Measurements from ENCODE around the gene EDARADD.
"Not testable (repeated sequence)": the region's sequence is repeated elsewhere in the genome, so short reads cannot be mapped to it uniquely, and the experiment has no call there.

The EDARADD gene

DNA sequence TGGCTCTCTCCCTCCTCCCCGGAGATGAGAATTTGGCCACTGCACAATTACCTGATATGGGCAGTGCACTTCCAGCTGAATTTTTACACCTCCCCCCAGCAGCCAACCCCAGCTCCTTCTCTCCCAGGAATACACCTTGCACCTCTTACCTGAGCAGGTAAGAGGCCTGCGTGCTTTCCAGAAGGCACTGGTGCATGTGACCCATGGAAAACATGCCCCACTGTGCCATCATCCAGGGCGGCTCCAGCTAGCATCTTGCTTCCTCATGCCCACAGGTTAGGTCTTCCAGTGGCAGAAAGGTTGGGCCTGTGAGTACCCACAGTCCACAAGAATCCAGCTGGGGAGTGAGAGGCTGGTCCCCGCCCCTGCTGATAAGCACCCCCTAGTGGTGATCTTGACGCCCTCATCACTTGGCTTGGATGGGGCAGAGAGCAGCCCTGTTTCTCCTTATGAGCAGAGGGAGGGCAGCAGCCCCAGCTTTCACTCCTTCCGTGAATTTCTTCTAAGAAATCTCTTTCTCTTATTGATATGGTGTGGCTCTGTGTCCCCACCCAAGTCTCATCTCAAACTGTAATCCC lies 57.8 kb downstream of the EDARADD start:
- Mint-ChIP-seq H3K27ac (no peak overlapping the region), H3K27me3 (no peaks in the 10 kb centered on the region), H3K36me3 (peaks cover 2% of the 10 kb centered on the region), H3K9me3 (no peaks in the 10 kb centered on the region), H3K4me3 (no peak overlapping the region), H3K4me1 (no peaks in the 10 kb centered on the region)

GRCh38 chr1:236455243-236455642 lies 61.2 kb downstream of the EDARADD start:
- H3K27me3 Mint-ChIP-seq, result peaks cover 2% of the 10 kb centered on the region
- no peak overlapping the region for H3K27ac Mint-ChIP-seq
- peaks cover 2% of the 10 kb centered on the region for H3K36me3 Mint-ChIP-seq
- no peaks in the 10 kb centered on the region for H3K4me1 Mint-ChIP-seq
- H3K4me3 Mint-ChIP-seq, result no peak overlapping the region
- no peaks in the 10 kb centered on the region for H3K9me3 Mint-ChIP-seq

DNA sequence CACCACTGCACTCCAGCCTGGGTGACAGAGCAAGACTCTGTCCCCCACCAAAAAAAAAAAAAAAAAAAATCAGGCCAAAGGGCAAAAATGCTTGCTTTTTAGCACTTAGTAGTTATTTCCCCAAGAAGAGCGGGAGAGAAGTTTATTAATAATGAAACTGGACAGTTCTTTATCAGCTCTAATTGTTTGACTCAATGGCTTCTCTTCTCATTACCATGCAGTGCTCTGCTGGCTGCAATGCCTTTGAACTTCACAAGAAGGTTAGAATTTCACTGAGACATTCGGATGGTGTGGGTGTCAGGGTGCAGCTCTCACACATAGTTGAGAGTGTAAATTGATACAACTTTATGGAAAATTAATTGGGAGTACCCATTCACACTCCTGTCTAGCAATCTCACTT lies 63.7 kb downstream of the EDARADD start:
- no peaks in the 10 kb centered on the region for H3K36me3 Mint-ChIP-seq
- H3K4me1 Mint-ChIP-seq, result no peaks in the 10 kb centered on the region
- no peak overlapping the region for H3K4me3 Mint-ChIP-seq
- H3K27me3 Mint-ChIP-seq, result peaks cover 5% of the 10 kb centered on the region
- H3K27ac Mint-ChIP-seq, result no peak overlapping the region
- H3K9me3 Mint-ChIP-seq, result no peaks in the 10 kb centered on the region

- H3K27me3 Mint-ChIP-seq, result peaks cover 5% of the 10 kb centered on the region
- no peaks in the 10 kb centered on the region for H3K9me3 Mint-ChIP-seq
- no peak overlapping the region for H3K4me3 Mint-ChIP-seq
- H3K36me3 Mint-ChIP-seq, result no peaks in the 10 kb centered on the region
- no peak overlapping the region for H3K27ac Mint-ChIP-seq
- no peaks in the 10 kb centered on the region for H3K4me1 Mint-ChIP-seq
Measured at GRCh38 chr1:236458996-236459395, 64.9 kb downstream of the EDARADD start.

DNA sequence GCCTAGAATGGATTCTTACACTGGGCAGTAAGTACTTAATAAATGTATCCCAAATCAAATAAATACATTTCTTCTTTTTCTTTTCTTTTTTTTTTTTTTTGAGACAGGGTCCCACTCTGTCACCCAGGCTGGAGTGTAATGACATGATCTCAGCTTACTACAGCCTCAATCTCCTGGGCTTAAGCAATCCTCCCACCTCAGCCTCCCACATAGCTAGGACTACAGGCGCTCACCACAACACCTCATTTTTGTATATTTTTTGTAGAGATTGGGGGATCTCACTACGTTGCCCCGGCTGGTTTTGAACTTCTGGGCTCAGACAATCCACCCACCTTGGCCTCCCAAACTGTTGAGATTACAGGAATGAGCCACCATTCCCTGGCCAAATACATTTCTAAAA lies 66.0 kb downstream of the EDARADD start:
- H3K36me3 Mint-ChIP-seq, result no peaks in the 10 kb centered on the region
- peaks cover 11% of the 10 kb centered on the region for H3K27me3 Mint-ChIP-seq
- no peaks in the 10 kb centered on the region for H3K9me3 Mint-ChIP-seq
- peaks cover 6% of the 10 kb centered on the region for H3K4me1 Mint-ChIP-seq
- H3K4me3 Mint-ChIP-seq, result no peak overlapping the region
- H3K27ac Mint-ChIP-seq, result no peak overlapping the region

DNA sequence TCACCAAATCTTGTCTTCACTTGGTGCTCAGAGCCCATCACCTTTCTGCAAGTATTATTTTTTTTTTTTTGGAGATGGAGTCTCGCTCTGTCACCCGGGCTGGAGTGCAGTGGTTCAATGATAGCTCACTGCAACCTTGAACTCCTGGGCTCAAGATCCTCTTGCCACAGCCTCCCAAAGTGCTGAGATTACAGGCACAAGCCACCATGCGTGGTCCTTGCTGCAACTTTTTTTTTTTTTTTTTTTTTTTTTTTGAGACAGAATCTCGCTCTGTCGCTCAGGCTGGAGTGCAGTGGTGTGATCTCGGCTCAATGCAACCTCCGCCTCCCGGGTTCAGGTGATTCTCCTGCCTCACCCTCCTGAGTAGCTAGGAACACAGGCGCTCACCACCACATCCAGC lies 70.1 kb downstream of the EDARADD start:
- peaks cover 19% of the 10 kb centered on the region for H3K27me3 Mint-ChIP-seq

GRCh38 chr1:236465231-236465958 lies 71.3 kb downstream of the EDARADD start:
- no peaks in the 10 kb centered on the region for H3K9me3 Mint-ChIP-seq
- H3K4me1 Mint-ChIP-seq, result peaks cover 21% of the 10 kb centered on the region
- H3K27me3 Mint-ChIP-seq, result peaks cover 19% of the 10 kb centered on the region
- peak overlapping the region; percentile 7 for H3K27ac Mint-ChIP-seq
- no peaks in the 10 kb centered on the region for H3K36me3 Mint-ChIP-seq
- H3K4me3 Mint-ChIP-seq, result peak overlapping the region; percentile 37

More for the DNA sequence above, 70.1 kb downstream of the EDARADD start:
- peaks cover 21% of the 10 kb centered on the region for H3K4me1 Mint-ChIP-seq
- H3K4me3 Mint-ChIP-seq, H3K9me3 Mint-ChIP-seq, H3K27ac Mint-ChIP-seq, H3K36me3 Mint-ChIP-seq: not testable (repeated sequence)

- Mint-ChIP-seq H3K9me3 (no peaks in the 10 kb centered on the region), H3K36me3 (no peaks in the 10 kb centered on the region), H3K4me3 (peak overlapping the region; percentile 37), H3K27me3 (peaks cover 19% of the 10 kb centered on the region), H3K27ac (no peak overlapping the region), H3K4me1 (peaks cover 21% of the 10 kb centered on the region)
Measured at GRCh38 chr1:236465959-236466303, 71.8 kb downstream of the EDARADD start.

DNA sequence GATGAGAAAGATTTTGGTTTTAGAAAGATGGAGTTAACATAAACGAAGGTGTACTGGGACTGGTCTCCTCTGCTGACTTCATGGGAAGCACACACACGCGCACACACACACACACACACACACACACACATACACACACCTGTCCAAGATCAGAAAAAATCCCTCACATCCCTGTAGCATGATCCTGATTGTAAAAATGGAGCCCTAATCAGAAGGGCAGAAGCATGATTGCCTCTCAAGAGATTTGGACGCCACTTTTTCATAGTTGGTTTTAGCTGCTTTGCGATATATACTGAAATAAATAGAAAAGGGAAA lies 73.2 kb downstream of the EDARADD start:
- Mint-ChIP-seq H3K9me3 (no peaks in the 10 kb centered on the region), H3K27me3 (peaks cover 15% of the 10 kb centered on the region), H3K36me3 (no peaks in the 10 kb centered on the region), H3K4me1 (peaks cover 21% of the 10 kb centered on the region), H3K27ac (no peak overlapping the region), H3K4me3 (no peak overlapping the region)

DNA sequence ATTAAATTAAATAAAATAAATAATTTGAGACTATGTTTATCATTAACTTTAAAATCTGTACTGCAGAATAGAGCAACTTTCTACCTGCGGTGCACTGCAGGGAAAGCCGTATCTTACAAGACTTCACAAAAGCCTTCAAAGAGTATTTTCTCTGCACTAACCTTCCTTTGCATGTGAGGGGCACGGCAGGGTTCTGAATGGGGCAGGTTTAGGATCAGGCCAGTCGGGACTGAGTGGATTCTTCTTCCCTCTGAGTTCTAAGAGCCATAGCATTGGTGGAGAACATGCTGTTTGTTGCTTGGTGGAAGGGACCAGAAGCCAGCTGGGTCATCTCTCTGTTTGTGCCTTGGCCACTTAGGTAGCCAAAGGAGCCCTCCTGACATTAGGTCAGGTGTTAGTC lies 74.5 kb downstream of the EDARADD start:
- Mint-ChIP-seq H3K27me3 (peaks cover 15% of the 10 kb centered on the region), H3K36me3 (no peaks in the 10 kb centered on the region), H3K4me1 (peaks cover 21% of the 10 kb centered on the region), H3K9me3 (no peaks in the 10 kb centered on the region), H3K4me3 (no peak overlapping the region), H3K27ac (no peak overlapping the region)

- H3K27me3 Mint-ChIP-seq, result peaks cover 14% of the 10 kb centered on the region
- no peaks in the 10 kb centered on the region for H3K9me3 Mint-ChIP-seq
- no peak overlapping the region for H3K27ac Mint-ChIP-seq
- H3K4me3 Mint-ChIP-seq, result no peak overlapping the region
- H3K36me3 Mint-ChIP-seq, result no peaks in the 10 kb centered on the region
- H3K4me1 Mint-ChIP-seq, result peaks cover 21% of the 10 kb centered on the region
Measured at GRCh38 chr1:236469466-236469865, 75.4 kb downstream of the EDARADD start.

DNA sequence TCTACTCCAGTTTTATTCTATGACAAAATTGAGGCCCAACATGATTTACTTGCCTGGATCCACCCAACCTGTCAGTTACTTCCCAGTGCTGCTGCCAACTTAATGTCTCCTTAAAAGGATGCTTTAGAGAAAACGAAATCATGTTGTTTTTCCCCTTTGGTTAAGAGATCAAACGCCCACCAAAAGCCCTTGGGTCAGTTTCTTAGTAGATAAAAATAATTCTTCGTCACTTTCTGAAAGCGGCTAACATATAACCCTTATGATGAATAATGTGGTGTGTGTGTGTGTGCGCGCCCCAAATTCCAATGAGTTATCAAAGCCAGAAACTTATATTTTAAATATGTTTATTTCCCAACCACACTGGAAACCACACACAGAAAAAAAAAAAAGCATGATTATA lies 77.0 kb downstream of the EDARADD start:
- no peak overlapping the region for H3K4me3 Mint-ChIP-seq
- no peaks in the 10 kb centered on the region for H3K36me3 Mint-ChIP-seq
- H3K27me3 Mint-ChIP-seq, result peaks cover 9% of the 10 kb centered on the region
- H3K9me3 Mint-ChIP-seq, result no peaks in the 10 kb centered on the region
- no peak overlapping the region for H3K27ac Mint-ChIP-seq
- peaks cover 6% of the 10 kb centered on the region for H3K4me1 Mint-ChIP-seq

- H3K4me1 Mint-ChIP-seq, result no peaks in the 10 kb centered on the region
- no peak overlapping the region for H3K27ac Mint-ChIP-seq
- H3K9me3 Mint-ChIP-seq, result no peaks in the 10 kb centered on the region
- peaks cover 6% of the 10 kb centered on the region for H3K27me3 Mint-ChIP-seq
- H3K4me3 Mint-ChIP-seq, result no peak overlapping the region
- H3K36me3 Mint-ChIP-seq, result no peaks in the 10 kb centered on the region
Measured at GRCh38 chr1:236471653-236472052, 77.6 kb downstream of the EDARADD start.

DNA sequence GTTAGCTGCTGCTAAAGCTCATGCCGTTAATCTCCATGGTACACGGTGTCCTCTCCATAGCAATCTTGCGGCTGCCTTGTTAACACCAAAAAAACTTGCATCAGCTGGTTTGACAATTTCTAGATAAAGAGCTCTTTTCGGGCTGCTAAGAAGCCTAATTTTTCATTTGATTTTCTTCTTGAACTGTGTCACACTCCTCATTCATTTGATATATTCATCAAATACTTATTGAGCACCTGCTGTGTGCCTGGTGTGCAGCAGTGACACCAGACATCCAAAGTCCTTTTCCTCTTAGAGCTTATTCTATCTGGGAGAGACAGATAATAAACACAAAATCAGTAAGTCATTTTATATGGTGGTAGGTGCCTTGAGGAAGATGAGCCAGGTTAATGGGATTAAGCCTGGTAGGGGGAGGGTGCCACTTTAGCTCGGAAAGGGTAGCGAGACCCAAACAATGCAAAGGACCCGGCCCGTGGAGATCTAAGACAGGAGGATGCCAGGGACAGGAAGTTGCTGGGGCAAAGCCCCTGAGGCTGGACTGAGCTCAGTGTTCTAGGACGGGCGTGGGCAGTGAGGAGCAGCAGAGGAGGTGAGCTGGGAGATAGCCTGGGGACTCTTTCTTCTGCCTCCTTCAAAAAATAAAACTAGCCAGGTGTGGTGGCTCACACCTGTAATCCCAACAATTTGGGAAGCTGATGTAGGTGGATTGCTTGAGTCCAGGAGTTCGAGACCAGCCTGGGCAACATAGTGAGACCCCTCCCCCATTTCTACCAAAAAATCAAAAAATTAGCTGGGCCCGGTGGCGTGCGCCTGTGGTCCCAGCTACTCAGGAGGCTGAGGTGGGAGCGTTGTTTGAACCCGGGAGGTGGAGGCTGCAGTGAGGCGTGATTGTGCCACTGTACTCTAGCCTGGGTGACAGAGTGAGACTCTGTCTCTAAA lies 79.0 kb downstream of the EDARADD start:
- Mint-ChIP-seq H3K4me1 (no peaks in the 10 kb centered on the region), H3K9me3 (no peaks in the 10 kb centered on the region), H3K27me3 (no peaks in the 10 kb centered on the region), H3K4me3 (no peak overlapping the region), H3K27ac (peak overlapping the region; percentile 51), H3K36me3 (no peaks in the 10 kb centered on the region)

- H3K36me3 Mint-ChIP-seq, result no peaks in the 10 kb centered on the region
- no peaks in the 10 kb centered on the region for H3K9me3 Mint-ChIP-seq
- no peaks in the 10 kb centered on the region for H3K27me3 Mint-ChIP-seq
- H3K4me3 Mint-ChIP-seq, result no peak overlapping the region
- H3K27ac Mint-ChIP-seq, result no peak overlapping the region
- H3K4me1 Mint-ChIP-seq, result no peaks in the 10 kb centered on the region
Measured at GRCh38 chr1:236476019-236476418, 81.9 kb downstream of the EDARADD start.

DNA sequence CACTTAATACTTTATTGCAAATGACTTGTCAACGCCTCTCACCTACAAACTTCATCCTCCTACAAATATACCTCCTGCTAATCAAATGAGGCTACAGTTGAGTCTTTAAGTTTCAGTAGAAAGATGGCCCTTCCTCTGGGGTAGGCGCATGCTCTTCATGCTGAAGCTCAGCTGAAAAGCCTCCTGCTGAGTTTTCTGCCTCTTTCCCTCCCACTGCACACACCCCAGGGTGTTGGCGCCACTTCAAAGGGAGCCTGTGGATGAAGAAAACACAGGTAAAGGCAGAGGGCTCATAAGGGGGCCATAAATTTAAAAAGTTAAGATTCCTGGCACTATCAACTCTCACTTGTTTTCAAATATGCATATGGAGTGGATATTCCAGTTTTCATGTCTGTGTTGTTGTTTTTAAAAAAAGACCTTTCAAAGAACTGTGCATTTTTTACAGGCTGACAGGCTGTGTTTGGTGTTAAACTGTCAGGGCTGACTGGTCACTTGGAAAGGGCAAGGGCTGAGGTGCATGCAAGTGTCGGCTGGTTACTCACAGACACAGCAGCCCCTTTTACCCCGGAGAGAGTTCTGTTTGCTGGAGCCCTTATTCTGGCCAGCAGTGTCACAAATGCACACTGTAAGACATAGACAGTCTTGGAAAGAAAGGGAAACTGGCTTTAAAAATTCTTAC lies 86.8 kb downstream of the EDARADD start:
- no peak overlapping the region for H3K4me3 Mint-ChIP-seq
- H3K27ac Mint-ChIP-seq, result no peak overlapping the region
- H3K27me3 Mint-ChIP-seq, result no peaks in the 10 kb centered on the region
- no peaks in the 10 kb centered on the region for H3K4me1 Mint-ChIP-seq
- no peaks in the 10 kb centered on the region for H3K36me3 Mint-ChIP-seq
- no peaks in the 10 kb centered on the region for H3K9me3 Mint-ChIP-seq

Data from activated naive CD4-positive, alpha-beta T cell treated with anti-CD3 and anti-CD28 coated beads, Interleukin-2, amount 50 U/mL, for 24 hours (primary cell).